ENCODE results near the gene DVL3.

DVL3 gene

GRCh38 chr3:184177331-184177731, 22.2 kb downstream of the DVL3 start:
- TF ChIP-seq CTCF (IDR thresholded peaks at IDR 0.05; ENCODE audit: low read depth, low read length, poor library complexity, severe bottlenecking) (no peak), EZH2phosphoT487 (IDR thresholded peaks at IDR 0.05; ENCODE audit: borderline replicate concordance, low read length) (no peak)
- H3K9me2 ChIP-seq (replicated peaks; ENCODE audit: control insufficient read depth, low read length): no peaks in the 10 kb centered on the region
- peaks cover 28% of the 10 kb centered on the region for H3K79me2 ChIP-seq (ENCODE audit: control insufficient read depth, low read length)
- H3K27me3 ChIP-seq (ENCODE audit: control insufficient read depth, low read length): no peaks in the 10 kb centered on the region
- H3K27ac ChIP-seq (ENCODE audit: low read depth, low read length): no peak overlapping the region
- H4K20me1 ChIP-seq (ENCODE audit: control insufficient read depth, insufficient read depth, low read depth, low read length): no peaks in the 10 kb centered on the region
- no peak overlapping the region for H3K4me3 ChIP-seq (ENCODE audit: low read length)
- peaks cover 61% of the 10 kb centered on the region for H3K36me3 ChIP-seq (ENCODE audit: control insufficient read depth, low read length)
- H3K4me1 ChIP-seq (ENCODE audit: control insufficient read depth, low read length): peaks cover 26% of the 10 kb centered on the region
- no peak overlapping the region for H3K4me2 ChIP-seq (ENCODE audit: low read length)
- no peaks in the 10 kb centered on the region for H3K9me3 ChIP-seq (ENCODE audit: control insufficient read depth, insufficient read depth, low read length)
- peaks cover 10% of the 10 kb centered on the region for H3F3A ChIP-seq (ENCODE audit: control insufficient read depth, insufficient read depth)

- no peak for TF ChIP-seq CTCF (IDR thresholded peaks at IDR 0.05; ENCODE audit: low read depth, low read length, poor library complexity, severe bottlenecking)
- no peak for TF ChIP-seq EZH2phosphoT487 (IDR thresholded peaks at IDR 0.05; ENCODE audit: borderline replicate concordance, low read length)
- Histone ChIP-seq H4K20me1 (ENCODE audit: control insufficient read depth, insufficient read depth, low read depth, low read length) (no peaks in the 10 kb centered on the region), H3K4me1 (ENCODE audit: control insufficient read depth, low read length) (peaks cover 26% of the 10 kb centered on the region), H3F3A (ENCODE audit: control insufficient read depth, insufficient read depth) (peaks cover 10% of the 10 kb centered on the region), H3K4me2 (ENCODE audit: low read length) (no peak overlapping the region), H3K9me3 (ENCODE audit: control insufficient read depth, insufficient read depth, low read length) (no peaks in the 10 kb centered on the region), H3K27me3 (ENCODE audit: control insufficient read depth, low read length) (no peaks in the 10 kb centered on the region), H3K4me3 (ENCODE audit: low read length) (no peak overlapping the region), H3K79me2 (ENCODE audit: control insufficient read depth, low read length) (peaks cover 28% of the 10 kb centered on the region), H3K36me3 (ENCODE audit: control insufficient read depth, low read length) (peaks cover 64% of the 10 kb centered on the region), H3K9me2 (replicated peaks; ENCODE audit: control insufficient read depth, low read length) (no peaks in the 10 kb centered on the region), H3K27ac (ENCODE audit: low read depth, low read length) (no peak overlapping the region)
These were observed 22.7 kb downstream of the DVL3 start for GRCh38 chr3:184177767-184178306.

- no peak for TF ChIP-seq EZH2phosphoT487 (IDR thresholded peaks at IDR 0.05; ENCODE audit: borderline replicate concordance, low read length)
- TF ChIP-seq CTCF (IDR thresholded peaks at IDR 0.05; ENCODE audit: low read depth, low read length, poor library complexity, severe bottlenecking): no peak
- Histone ChIP-seq H3K27ac (ENCODE audit: low read depth, low read length) (no peak overlapping the region), H3K4me2 (ENCODE audit: low read length) (no peak overlapping the region), H3K36me3 (ENCODE audit: control insufficient read depth, low read length) (peaks cover 70% of the 10 kb centered on the region), H3K4me3 (ENCODE audit: low read length) (no peak overlapping the region), H3K9me2 (replicated peaks; ENCODE audit: control insufficient read depth, low read length) (no peaks in the 10 kb centered on the region), H3K4me1 (ENCODE audit: control insufficient read depth, low read length) (peaks cover 26% of the 10 kb centered on the region), H3K27me3 (ENCODE audit: control insufficient read depth, low read length) (no peaks in the 10 kb centered on the region), H3K9me3 (ENCODE audit: control insufficient read depth, insufficient read depth, low read length) (no peaks in the 10 kb centered on the region), H4K20me1 (ENCODE audit: control insufficient read depth, insufficient read depth, low read depth, low read length) (no peaks in the 10 kb centered on the region), H3F3A (ENCODE audit: control insufficient read depth, insufficient read depth) (peaks cover 4% of the 10 kb centered on the region; the same call in 1 of the 2 replicates), H3K79me2 (ENCODE audit: control insufficient read depth, low read length) (peaks cover 28% of the 10 kb centered on the region)
These were observed 23.5 kb downstream of the DVL3 start for GRCh38 chr3:184178521-184179138.
